ENCODE measurements around the gene NTM.

DNA sequence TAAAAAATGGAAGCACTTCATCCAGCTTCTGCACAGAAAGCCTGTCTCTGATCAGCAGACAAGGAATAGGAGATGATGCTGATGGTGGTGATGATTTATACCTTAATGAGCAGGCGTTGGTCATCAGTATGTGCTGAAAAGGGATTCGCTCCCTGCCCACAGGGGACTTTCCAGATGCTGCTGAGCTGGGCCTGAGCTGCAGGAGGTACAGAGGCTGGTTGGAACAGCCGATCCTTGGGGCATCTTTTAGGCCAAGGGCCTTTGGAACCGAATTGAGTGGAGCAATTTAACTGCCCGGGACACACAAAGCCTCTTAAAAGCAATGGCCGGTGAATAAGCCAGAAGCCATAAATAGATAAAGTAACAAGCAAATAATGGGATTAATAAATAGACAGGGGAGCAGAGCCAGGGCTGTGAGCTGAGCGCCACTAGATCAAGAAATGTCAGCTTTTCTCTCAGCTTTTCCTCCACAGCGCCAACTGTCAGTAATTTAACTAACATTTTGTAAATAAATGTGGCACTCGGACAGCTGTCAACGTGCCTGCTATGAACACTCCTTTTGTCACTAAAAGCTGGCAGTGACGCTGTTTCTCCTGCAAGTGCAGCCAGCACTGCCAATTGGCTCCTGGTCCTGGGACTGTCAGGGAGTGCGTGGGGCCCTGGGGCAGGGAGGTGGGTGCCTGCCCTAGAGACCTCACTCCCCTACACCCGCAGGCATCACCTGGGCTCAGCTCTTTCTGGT is 562.3 kb downstream of the NTM start:
- TF ChIP-seq, protein P1, sequence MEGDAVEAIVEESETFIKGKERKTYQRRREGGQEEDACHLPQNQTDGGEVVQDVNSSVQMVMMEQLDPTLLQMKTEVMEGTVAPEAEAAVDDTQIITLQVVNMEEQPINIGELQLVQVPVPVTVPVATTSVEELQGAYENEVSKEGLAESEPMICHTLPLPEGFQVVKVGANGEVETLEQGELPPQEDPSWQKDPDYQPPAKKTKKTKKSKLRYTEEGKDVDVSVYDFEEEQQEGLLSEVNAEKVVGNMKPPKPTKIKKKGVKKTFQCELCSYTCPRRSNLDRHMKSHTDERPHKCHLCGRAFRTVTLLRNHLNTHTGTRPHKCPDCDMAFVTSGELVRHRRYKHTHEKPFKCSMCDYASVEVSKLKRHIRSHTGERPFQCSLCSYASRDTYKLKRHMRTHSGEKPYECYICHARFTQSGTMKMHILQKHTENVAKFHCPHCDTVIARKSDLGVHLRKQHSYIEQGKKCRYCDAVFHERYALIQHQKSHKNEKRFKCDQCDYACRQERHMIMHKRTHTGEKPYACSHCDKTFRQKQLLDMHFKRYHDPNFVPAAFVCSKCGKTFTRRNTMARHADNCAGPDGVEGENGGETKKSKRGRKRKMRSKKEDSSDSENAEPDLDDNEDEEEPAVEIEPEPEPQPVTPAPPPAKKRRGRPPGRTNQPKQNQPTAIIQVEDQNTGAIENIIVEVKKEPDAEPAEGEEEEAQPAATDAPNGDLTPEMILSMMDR (IDR thresholded peaks at IDR 0.05), result no peak
- TF ChIP-seq EP300 (IDR thresholded peaks at IDR 0.05), result no peak
- no peak for TF ChIP-seq POLR2A (IDR thresholded peaks at IDR 0.05)
